ENCODE results near the gene ARL3.
"Not testable (repeated sequence)": the region's sequence is repeated elsewhere in the genome, so short reads cannot be mapped to it uniquely, and the experiment has no call there.

The ARL3 gene

DNA sequence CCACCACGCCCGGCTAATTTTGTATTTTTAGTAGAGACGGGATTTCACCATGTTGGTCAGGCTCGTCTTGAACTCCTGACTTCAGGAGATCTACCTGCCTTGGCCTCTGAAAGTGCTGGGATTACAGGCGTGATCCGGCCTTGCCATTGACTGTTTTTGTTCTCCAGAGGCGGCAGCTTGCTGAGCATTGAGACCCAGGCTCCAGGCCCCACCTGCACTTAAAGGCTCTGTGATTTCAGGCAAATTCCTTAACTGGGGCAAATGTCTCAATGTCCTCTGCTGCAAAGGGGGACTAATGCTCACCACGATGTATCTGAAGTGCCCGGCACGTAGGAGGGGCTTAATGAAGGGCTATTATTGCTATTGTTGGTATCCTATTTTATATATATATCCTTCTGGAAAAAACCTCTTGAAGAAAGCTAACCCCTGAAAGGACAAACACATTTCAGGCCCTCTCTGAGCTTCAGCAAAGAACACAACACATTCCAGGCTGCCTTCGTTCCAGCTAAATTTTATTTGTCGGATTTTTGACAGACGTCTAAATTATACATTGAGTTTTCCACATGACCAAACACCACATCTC lies 40.9 kb downstream of the ARL3 start:
- DNase-seq (ENCODE audit: low read depth in 3 of 3), result no peak

DNA sequence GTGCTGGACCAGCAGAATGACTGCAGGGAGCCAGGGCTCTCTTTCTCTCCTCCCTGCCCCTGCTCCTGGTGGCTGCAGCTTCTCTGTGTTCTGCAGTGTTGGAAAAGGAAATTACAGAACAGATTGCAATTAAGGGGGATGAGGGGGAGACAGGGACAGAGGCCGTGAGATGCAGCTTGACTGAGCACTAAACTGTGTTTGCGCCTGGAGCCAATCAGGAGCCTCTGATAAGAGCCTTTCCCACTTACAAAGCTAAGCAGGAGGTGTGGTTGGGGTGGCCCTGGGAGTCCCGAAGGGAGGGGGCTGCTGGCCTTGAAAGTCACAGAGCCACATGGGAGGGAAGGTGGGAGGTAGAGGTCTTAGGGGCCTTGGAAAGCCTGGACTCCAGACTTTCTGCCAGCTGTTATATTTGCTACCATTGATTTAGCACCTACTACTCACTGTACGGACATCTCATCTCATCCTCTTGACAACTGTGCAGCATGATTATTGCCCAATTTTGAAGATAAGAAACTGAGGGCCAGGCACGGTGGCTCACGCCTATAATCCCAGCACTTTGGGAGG lies 43.2 kb downstream of the ARL3 start:
- no peak for DNase-seq (ENCODE audit: low read depth in 3 of 3)

DNA sequence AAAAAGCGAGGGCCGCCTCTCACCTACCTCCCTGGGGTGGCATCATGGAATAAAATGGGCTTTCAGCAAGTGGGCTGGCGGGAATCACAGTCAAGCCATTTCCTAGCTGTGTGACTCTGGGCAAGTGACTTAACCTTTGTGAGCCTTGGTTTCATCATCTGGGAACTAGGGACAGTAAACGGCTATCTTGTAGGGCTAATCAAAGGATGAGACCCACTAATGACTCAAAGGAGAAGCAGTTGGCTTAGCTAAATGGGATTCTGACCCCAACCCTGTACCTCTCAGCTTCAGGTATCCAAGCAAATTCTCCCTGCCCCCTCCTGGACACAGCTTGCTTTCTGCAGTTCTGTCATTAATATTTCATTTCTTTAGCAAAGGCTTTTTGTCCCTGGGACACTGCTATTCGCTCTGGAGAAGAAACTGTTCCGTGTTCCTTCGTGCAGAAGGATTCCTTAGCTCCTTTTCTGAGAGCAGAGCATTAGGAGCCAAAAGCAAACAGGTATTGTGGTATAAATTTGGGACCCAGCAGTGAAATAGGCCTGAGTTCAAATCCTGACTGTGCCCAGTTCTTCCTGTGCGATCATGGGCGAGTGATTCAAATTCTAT lies 44.0 kb downstream of the ARL3 start:
- DNase-seq (ENCODE audit: low read depth in 3 of 3), result no peak

DNA sequence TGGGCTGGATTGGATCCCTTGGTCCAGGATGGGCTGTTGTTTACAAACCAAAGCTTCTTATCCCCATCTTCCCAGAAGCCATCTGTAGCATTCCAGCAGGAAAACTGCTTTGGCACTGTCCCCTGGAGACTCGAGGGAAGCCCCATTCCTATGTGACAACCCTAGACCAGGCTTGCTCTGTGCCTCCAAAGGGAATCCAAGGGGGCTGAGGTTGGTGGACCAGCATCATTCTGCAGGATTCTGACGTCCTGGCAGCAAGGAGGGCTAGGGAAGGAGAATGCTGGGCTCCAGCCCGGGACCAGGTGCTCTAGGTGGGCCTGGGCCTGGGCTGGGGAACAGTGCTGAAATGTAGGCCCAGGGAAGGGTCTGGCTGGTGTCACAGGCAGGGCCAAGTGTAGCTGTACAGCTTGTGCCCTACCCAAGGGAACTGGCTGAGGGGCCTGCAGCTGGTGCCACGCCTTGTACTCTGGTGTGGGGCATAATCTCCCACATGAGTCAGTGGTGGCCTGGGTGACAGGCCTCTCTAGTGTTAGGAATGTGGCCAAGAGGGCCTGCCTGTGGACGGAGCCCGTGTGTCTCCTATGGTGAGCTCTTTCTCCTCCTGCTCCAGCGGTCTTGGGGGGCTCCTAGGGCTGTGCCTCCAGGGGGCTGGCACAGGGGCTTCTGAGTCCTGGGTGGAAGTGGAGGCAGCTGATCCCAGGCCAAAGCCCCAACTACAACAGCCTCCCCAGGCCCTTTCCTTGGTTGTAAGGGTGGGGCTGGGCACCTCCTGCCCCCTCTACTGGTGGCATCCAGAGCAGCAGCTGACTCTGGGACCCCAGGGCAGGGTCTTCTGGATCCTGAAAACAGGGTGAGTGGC lies 44.8 kb downstream of the ARL3 start:
- DNase-seq (ENCODE audit: low read depth in 3 of 3), result no peak

DNA sequence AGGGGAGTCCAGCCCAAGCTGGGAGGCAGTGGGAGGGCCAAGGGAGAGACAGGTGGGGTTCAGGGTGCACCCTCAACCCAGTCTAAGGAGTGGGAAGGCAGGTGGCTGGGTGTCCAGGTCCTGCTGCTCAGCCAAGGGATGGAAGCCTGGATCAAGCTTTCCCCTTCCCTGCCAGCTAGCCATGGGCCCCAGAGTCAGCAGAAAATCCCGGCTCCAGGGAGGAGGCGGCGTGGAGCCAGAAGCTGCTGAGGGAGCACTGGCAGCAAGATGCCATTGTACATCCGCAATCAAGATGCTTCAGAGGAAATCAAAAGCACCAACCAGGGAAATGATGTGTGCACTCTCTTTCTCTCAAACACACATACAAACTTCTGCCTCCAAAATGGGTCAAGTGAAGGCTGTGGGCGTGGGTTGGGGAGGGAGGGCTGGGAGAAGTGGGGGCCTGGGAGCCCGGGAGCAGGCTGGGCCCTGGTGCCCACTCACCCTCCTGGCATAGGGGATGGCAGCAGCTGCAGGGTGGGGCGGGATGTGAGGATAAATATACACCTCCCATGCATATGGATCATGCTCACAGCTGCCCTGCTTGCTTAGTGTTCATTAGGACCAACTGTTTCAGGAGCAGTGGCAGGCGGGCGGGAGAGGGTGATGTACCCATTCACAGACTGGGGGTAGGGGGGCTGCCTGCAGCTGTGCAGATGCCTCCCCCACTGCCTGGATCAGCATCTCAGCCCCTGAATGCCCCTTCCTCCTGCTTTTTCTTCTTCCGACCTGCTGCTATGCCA lies 45.7 kb downstream of the ARL3 start:
- DNase-seq (ENCODE audit: low read depth in 3 of 3), result no peak

DNA sequence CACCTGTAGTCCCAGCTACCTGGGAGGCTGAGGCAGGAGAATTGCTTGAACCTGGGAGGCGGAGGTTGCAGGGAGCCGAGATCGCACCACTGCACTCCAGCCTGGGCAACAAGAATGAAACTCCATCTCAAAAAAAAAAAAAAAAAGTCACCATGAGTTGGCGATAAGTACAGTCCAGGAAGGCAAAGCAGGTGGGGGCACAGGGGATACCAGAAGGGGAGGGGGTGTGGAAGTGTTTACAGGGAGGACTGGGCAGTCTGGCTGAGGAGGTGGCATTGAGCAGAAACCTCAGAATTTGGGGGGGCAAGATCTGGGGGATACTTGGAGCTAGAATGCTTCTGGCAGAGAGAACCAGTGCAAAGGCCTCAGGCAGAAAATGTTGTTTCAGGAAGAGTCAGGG lies 46.8 kb downstream of the ARL3 start:
- DNase-seq (ENCODE audit: low read depth in 3 of 3), result not testable (repeated sequence)

DNA sequence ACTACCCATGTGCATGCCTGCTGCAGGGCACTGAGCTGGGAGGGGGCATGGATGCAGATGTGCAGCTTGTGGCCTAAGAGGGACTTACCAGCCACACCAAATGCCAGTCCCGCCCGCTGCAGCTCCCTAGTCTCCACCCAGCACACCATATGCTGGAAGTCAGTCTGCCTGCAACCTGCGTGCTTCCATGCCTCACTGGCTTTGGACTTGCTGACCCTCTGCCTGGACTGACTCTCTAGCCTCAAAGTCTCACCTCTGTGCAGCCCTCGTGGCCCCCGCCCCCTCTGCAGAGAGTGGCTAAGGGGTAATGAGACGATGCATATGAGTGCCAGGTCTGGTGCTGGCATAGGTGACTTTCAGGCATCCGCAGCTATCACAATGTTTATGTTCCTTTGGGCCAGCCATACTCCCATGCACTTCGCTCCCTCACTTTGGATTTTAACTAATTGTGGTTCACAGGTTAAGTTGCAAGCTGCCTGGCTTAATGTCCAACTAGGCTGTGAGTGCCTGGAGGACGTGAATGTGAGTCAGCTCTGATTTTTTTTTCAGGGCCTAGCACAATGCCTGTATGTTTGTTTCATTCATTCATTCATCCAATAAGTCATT lies 48.2 kb downstream of the ARL3 start:
- DNase-seq (ENCODE audit: low read depth in 3 of 3), result no peak

DNA sequence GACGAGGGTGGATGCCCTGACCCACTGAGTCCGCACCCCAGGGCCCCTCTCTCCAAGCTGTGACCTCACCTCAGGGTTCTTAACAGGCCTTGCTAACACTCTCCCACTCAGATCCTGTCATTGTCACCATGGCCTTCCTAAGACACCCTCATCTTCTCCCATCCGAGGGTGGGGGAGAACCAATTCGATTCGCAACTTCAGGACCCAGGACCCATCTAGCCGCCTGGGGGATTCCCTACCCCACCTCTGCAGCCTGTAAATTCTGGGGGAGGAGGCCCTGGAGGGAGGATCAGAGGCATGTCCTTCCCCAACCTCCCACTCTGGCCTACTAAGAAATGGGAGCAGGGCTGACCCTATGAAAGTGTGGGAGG lies 52.6 kb downstream of the ARL3 start:
- DNase-seq (ENCODE audit: low read depth in 3 of 3), result no peak

DNA sequence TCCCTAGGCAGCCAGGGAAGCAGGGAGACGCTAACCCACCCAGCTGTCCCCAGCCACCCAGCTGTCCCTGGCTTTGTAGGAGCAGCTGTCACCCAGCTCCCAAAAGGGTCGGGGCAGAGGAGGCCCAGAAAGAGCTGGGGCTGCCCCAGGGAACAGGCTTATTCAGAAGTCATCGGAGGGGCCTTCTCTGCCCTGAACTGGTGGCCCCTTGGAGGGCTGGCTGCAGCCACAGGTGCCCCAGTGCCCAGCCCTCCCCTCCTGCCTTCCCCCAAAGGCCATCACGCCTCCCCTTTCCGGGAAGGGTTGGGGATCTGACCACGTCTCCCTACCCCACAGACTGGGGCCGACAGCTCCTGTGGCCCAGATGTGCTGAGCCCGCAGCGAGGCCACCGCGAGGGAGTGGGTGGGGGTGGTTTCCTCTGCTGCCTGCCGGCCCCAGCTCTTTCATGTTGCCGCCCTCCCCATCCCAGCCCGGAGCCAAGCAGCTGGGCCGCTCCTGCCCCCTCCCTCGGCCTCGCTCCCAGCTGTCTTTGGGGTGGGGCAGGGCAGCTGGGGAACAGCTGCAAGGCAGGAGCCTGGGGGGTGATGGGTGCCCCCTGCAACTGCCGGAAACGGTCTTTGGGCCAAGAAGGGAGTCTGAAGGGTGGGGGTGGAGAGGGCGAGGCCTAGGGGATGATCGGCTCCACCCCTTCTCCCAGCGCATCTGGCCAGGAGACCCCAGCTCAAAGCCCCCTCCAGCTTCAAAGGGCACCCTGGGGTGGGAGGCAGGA lies 53.1 kb downstream of the ARL3 start:
- peak in 1 of 3 donors; percentile 73 for DNase-seq (ENCODE audit: low read depth in 3 of 3)

DNA sequence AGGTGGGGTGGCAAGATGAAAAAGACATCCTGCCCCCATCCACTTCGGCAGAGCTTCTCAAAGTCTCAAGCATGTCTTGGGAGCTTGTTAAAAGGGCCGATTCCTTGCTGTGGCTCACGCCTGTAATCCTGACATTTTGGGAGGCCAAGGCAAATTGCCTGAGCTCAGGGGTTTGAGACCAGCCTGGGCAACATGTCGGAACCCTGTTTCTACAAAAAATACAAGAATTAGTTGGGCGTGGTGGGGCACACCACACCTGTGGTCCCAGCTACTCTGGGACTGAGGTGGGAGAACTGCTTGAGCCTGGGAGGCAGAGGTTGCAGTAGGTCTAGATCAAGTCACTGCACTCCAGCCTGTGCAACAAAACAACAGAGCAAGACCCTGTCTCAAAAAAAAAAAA lies 55.4 kb downstream of the ARL3 start:
- no peak for DNase-seq (ENCODE audit: low read depth in 3 of 3)

DNA sequence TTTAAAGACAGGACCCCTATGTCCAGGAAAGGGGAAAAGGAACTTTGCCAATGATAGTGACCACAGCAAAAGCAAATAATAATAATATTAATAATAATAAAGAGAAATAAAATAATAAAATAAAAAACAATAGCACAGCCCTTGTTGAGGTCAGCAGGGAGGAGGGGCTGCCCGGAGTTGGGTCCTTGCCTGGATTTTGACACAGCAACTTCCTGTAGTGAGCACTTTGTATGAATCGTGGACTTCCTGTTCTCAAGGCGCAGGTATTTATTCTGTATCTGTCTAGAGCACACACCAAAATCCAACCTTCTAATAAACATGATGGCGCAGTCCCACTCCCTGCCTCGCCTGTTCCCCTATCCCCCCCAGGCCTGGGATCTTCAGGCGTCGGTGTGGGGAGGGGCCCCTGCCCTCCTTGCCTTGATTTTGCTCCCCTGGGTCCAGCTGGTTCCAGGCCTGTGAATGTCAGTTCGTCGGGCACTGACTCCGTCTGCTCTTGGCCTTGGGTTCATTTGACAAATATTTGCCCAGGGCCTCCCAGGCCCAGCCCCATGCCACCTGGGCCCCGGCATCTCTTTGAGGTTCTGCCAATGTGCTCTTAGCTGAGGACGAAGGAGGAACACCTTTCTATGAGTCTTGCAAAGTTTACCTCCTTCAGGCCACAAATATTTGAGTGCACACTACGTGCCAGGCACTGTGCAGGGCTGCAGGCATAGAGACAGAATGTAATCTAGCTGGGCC lies 56.0 kb downstream of the ARL3 start:
- DNase-seq (ENCODE audit: low read depth in 3 of 3), result no peak

DNA sequence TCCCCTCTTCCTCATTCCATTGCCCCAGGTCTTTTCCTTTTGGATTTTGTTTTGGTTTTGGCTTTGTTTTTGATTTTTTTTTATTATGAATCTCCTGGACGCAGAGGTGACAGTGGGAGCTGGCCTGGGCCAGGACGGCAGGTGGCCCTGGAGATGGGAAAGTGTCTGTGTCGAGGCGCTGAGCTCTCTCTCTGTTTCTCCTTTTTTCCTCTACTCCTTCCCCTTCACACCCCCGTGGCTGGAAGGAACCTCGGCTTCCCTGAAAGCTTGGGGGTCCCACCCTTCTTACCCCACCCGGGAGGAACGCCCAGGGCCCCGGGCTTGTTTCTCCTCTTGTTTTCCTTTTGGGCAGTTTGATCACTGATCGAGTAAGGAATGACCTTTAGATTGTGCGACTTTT lies 56.7 kb downstream of the ARL3 start:
- DNase-seq (ENCODE audit: low read depth in 3 of 3), result no peak

DNA sequence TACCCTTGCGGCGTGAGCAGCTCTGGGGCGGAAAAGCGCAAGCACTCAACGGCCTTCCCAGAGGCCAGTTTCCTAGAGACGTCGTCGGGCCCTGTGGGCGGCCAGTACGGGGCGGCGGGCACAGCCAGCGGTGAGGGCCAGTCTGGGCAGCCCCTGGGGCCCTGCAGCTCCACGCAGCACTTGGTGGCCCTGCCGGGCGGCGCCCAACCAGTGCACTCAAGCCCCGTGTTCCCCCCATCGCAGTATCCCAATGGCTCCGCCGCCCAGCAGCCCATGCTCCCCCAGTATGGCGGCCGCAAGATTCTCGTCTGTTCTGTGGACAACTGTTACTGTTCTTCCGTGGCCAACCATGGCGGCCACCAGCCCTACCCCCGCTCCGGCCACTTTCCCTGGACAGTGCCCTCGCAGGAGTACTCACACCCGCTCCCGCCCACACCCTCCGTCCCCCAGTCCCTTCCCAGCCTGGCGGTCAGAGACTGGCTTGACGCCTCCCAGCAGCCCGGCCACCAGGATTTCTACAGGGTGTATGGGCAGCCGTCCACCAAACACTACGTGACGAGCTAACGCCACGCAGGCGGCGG lies 57.3 kb downstream of the ARL3 start:
- DNase-seq (ENCODE audit: low read depth in 3 of 3), result no peak

DNA sequence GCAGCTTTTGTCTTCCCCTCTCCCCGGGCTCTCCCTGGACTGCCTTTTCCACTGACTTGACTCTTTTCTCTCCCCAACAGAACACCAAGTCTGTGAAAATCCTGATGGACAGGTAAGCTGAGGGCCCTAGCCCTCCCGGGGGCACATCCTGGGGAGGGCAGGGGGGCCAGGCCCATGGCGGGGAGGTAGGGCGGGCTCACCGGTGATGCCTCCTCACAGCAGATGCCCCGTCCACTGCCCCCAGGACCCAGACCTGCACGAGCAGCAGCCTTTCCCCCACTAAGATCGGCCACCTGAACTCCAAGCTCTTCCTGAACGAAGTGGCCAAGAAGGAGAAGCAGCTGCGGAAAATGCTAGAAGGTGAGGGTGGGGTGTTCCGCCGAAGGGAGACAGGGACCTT lies 58.2 kb downstream of the ARL3 start:
- no peak for DNase-seq (ENCODE audit: low read depth in 3 of 3)

DNA sequence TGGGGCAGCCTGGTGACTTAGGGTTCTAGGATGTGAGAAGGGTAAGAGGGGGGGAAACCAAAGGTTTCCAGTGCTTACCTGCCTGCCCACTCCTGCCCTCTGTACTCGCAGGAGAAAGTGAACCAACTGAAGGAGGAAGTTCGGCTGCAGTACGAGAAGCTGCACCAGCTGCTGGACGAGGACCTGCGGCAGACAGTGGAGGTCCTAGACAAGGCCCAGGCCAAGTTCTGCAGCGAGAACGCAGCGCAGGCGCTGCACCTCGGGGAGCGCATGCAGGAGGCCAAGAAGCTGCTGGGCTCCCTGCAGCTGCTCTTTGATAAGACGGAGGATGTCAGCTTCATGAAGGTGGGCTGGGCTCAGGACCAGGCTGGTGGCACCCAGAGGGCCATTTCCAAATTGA lies 59.2 kb downstream of the ARL3 start:
- no peak for DNase-seq (ENCODE audit: low read depth in 3 of 3)

DNA sequence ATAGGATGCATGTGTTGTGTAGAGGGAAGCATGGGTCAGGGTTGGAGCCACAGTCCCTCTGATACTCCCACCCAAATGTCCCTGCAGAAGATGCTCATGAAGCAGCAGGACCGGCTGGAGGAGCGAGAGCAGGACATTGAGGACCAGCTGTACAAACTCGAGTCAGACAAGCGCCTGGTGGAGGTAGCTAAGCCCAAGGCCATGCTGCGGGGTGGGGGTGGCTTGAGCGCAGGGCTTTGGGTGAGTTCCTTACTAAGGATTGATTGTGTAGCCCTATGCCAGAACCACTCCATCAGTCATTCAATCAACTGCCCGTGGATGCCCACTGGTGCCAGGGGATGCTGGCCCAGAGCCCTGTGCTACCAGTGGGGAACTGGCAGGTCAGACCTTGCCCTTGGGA lies 59.6 kb downstream of the ARL3 start:
- DNase-seq (ENCODE audit: low read depth in 3 of 3), result no peak

DNA sequence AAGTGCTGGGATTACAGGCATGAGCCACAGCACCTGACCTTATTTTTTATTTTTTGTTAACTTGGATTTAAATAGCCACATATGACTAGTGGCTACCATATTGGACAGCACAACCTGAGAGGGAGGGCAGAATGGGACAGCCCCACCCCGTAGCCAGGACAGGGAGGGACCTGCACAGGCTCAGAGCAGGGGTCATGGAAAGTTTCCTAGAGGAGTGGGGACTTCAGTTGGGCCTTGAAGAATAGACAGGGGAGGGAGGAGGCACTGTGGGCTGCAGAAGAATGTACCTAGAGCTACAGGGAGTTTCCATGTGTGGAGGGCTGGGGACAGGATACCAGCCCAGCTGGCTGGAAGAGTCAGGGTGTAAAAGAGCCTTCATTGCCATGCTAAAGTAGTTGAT lies 61.1 kb downstream of the ARL3 start:
- no peak for DNase-seq (ENCODE audit: low read depth in 3 of 3)

DNA sequence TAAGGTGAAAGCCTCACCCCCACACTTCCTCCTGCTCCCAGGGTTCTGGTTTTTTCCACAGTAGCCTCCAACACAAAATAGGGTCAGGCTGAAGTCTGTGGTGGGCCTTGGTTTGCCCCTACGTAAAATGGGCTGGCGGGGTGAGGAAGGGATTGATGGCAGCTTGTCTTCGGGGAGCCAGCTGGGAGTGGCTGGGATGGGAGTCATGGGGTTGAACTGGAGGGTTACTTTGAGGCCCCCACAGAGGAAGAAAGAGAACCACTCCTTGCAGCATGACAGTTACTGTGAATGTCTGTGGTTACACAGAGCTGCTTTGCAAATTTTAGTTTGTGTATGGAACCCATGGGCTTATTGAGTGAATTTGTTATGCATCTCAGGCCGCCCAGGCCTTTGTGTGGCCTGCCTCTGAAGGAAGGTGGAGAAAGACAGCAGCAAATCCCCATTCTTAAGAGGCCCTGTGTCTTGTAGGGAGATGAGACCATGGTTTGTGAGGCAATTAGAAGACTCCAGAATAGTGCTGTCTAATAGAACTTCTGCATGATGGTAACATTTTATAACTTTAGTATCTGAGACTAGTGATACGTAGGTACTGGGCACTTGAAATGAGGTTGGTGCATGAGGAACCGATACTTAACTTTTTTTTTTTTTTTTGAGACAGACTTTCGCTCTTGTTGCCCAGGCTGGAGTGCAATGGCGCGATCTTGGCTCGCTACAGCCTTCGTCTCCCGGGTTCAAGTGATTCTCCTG lies 61.9 kb downstream of the ARL3 start:
- no peak for DNase-seq (ENCODE audit: low read depth in 3 of 3)

Data from stimulated activated CD4-positive, alpha-beta T cell treated with anti-CD3 and anti-CD28 coated beads, TNF-alpha, amount 100 ng/mL, for 48 hours (primary cell).